NCI-H748 (cell line): ENCODE results near the gene ROMO1.
A peak's percentile ranks its signal among the peaks of the same experiment; 100 is the strongest.
"Not testable (repeated sequence)": the region's sequence is repeated elsewhere in the genome, so short reads cannot be mapped to it uniquely, and the experiment has no call there.

ENCODE experiments used
- DNase-seq: peaks from one replicate; lab custom pipeline; 2025; ENCODE audit not compliant: unreplicated experiment; lab: John Stamatoyannopoulos, UW

The ROMO1 gene

DNA sequence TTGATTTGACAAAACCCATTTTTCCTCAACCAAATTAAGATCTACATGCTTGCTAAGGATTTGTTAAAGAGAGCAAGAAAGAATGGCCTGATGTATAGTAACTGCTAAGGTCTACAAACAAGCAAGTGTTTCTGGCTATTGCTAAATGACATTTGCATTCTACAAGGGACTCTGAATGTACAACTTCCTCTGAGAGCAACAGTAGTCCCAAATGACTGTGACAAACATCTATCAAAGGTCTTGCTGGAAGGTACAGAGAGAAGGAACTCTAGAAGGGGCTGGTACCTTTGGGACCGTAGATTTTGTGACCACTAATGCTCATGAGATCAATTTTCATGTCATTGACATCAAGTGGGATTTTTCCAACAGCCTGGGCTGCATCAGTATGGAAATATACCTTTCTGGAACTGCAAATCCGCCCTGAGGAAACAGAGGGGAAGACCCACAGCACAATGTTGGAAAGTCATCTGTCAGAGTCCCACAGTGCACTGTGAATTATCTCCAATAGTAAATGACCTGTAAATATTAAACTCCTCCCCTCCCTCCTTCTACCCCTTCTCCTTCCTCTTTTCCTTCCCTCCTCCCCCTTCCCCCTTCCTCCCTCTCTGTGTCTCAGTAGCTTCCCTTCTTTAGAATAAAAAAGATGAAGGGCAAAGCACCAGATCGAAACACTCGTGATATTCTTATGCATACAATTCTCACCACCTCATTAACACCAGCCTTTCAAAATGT, 18.6 kb upstream of the ROMO1 start:
- DNase-seq = no peak

DNA sequence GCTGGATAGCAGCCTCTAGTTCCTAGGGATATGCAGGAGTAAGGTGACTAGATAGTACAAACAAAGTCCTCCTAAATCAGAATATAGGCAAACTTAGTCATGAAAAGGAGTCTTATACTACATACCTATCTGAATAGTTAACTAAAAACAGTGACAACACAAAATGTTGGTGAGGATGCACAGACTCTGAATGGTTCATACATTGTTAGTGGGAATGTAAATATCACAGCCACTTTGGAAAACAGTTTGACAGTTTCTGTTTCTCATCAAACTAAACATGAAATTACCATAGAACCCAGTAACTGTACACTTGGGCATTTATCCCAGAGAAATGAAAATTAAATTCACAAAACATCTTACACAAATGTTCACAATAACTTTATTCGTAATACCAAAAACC, 17.2 kb upstream of the ROMO1 start:
- DNase-seq = no peak

DNA sequence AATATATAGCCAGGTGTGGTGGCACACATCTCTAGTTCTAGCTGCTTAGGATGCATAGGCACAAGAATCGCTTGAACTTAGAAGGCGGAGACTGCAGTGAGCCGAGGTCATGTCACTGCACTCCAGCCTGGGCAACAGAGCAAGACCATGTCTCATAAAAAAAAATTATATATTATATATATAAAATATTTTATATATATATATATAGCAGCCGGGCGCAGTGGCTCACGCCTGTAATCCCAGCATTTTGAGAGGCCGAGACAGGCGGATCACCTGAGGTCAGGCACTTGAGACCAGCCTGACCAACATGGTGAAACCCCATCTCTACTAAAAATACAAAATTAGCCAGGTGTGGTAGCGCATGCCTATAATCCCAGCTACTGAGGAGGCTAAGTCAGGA, 13.8 kb upstream of the ROMO1 start:
- not testable (repeated sequence) for DNase-seq

DNA sequence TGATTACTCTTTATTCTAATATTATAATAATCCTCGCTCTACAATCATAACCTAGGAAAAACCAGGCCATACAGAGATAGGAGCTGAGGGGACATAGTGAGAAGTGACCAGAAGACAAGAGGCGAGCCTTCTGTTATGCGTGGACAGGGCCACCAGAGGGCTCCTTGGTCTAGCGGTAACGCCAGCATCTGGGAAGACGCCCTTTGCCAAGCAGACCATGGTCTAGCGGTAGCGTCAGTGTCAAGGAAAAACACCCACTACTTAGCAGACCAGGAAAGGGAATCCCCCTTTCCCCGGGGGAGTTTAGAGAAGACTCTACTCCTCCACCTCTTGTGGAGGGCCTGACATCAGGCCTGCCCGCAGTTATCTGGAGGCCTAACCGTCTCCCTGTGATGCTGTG, 12.3 kb upstream of the ROMO1 start:
- DNase-seq = not testable (repeated sequence)

DNA sequence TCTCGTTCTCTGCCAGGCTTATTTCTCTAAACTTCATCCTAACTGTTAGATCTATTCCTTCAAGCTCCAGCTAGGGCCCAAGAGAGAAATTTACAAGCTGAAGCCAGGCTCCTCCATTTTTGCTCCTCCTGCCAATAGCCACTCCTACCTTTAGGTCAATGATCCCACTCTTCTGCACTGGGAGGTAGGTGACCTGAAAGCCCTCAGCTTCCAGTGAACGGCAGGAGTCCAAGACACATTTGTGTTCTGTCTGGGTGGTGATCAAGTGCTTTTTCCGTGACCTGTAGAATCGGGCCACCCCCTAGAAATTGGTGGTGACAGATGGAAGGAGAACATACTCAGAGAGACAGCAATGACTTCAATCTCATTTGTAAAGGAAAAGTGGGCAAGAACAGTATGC, 8.9 kb upstream of the ROMO1 start:
- no peak for DNase-seq

DNA sequence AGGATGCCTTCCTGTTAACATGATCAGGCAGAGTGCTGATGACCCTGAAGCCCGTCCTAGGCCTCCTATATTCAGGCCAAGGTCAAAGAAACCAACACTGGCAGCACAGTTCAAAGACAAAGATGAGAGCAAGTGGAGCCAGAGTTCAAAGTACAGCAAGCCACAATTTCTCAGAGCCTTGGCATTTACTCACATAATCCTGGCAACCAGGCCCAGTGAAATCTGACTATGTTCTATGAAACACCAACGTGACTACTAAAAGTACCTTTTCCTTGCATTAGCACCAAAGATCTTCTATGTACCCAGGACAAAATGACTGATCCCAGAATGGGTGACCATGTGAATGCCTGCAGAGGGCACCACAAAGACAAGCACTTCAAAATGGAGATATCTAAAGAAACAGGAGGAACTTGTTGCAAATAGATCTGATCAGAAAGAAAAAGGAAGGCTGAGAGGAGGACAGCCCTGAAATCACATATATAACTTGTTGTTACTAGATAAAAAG, 3.9 kb upstream of the ROMO1 start:
- no peak for DNase-seq

DNA sequence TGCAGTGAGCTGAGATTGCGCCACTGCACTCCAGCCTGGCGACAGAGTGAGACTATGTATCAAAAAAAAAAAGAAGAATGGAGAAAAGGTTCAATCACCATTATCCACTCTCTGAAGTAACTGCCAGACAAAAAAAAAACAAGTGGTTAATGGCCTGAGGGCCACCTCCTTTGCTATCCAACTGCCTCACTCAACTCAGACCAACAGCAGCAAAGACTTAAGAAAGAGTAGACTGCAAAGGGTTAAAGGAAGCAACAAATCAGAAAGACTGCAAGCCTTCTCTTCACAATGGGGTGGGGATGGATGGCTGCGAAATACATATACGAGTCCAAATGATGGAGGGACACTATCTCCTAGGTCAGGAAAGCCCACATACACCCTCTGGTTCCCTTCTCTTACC, 3.2 kb upstream of the ROMO1 start:
- no peak for DNase-seq

DNA sequence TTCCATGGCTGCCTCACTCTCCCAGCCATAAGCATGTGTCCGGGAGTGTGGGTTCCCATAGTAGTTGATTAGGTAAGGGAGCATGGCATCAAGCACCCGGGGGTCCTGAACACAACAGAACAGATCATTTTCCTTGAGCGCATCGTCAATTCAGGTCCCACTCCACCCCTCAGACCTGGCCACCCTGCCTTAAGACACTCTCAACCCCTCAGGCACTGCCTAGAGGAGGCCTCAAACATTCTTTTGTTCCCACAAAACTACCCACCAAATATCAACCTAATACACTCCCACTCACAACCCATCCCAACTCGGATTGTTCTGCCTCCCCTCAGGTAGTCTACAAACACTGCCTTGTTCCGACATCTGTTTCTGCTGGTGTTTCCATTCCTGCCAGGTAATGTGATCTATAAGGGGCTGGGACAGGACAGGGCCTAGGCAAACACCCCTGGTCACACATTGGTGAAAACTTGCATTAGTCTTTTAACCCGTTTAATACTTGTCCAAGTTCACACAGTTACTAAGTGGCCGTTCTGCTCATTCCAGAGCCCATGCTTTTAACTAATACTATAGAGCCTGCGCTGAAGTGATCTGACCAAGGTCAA, 1.4 kb upstream of the ROMO1 start:
- no peak for DNase-seq

DNA sequence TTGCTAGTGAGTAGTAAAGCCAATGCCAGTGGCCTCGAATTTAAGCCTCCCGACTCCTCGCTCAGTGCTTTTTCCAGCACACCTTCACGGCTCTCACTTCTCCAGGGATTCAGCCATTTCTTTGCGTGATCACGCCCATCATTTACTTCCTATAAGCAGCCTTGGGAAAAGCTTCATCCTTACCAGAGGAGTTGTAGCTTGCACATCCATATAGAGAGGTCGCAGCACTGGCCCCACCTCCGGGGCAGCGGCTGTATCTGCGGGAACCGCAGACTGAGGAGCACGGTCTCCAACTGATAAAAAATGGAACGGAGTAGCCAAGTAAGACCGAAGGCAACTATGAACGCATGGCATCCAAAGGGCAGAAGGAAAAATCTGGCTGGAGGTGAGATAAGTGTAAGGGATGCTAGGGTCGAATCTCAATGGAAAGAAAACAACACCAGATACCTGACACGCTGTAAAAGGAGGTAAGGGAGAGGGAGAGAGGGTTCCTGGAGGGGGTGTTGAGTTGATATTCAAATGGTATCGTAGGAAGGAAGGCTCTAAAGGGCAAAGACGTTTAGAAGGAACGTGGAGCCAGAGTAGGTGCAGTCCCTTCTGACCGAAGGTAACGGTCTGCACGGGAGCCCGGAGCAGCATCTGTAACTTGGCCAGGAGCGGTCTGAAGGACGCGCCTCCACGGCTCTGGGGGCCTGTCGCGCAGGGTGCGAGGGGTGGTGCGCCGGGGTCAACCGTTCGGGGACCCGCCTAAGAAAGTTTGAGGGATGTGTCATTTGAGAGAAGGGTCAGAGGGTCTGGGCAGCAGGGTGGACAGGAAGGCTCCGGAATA, 693 bp upstream of the ROMO1 start:
- DNase-seq = peak; percentile 31

DNA sequence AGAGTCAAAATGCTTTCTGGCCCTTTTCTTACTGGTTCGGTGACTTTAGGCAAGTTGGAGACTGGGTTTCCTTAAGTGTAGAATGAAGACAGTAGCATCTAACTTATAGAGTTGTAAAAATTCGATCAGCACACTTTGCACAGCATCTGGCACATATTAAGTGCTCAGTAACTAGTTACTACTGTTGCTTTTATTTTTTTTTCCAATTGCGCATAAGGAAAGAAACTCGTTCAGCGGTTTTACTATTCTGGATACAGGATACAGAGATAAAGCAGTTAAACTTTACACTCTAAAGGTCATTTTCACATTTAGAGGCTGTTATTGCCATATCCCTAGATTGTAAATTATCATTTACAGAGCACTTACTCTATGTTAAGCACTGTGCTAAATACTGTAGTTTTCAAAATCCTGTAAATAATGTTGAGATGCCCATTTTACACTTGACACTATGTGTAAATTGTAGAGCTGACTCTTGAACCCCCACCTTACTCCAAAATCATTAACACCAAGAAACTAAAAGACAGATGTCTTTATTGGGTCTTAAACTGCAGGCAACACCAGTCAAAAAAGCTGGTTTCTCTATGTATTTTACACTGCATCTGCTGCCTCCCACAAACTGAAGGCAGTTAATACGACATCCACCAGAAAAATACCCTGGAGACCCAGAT, 886 bp downstream of the ROMO1 start:
- no peak for DNase-seq

DNA sequence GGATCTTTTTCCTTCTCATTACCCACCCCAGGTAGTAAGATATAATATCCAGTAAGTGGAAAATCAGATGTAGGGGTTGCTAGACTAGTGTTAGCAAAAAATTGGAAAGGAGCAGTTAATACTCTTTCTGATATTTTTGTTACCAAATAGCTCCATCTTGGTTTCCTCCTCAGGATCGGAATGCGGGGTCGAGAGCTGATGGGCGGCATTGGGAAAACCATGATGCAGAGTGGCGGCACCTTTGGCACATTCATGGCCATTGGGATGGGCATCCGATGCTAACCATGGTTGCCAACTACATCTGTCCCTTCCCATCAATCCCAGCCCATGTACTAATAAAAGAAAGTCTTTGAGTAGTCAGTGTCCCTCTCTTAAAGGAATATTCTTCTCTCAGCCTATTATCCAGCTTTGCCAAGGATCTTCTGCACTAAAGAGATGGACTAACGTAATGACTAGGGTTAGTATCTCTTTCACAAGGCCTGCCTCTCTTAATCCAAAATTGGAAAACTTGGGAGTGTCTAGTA, 1.5 kb downstream of the ROMO1 start:
- no peak for DNase-seq

DNA sequence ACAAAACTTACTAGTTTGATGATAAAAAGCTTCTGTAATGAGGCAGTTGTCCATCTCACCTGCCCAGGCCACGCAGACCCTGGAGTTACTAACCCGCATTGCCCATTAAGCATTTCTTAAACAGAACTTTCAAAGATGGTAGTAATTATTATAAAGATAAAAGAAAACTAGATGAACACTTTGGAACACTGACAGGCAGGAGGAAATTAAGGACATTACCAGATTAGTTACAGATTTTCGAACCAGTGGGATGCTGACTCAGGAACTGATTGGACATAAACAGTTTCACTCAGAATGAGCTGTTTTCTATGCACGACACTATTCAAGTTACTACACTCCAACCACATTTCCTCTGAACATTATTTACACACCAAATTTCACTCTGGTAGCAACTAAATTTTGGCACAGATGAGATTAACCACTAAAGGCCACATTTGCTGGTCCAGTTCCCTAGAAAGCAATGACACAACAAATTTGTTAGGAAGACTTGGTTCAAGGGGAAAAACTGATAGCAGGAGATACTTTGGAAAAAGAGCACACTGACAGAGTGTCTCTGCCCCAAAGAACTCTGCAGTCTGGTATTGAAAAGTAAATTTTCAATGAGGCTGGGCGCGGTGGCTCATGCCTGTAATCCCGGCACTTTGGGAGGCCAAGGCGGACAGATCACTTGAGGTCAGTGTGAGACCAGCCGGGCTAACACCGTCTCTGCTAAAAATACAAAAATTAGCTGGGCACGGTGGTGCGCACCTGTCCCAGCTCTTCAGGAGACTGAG, 3.0 kb downstream of the ROMO1 start:
- no peak for DNase-seq

DNA sequence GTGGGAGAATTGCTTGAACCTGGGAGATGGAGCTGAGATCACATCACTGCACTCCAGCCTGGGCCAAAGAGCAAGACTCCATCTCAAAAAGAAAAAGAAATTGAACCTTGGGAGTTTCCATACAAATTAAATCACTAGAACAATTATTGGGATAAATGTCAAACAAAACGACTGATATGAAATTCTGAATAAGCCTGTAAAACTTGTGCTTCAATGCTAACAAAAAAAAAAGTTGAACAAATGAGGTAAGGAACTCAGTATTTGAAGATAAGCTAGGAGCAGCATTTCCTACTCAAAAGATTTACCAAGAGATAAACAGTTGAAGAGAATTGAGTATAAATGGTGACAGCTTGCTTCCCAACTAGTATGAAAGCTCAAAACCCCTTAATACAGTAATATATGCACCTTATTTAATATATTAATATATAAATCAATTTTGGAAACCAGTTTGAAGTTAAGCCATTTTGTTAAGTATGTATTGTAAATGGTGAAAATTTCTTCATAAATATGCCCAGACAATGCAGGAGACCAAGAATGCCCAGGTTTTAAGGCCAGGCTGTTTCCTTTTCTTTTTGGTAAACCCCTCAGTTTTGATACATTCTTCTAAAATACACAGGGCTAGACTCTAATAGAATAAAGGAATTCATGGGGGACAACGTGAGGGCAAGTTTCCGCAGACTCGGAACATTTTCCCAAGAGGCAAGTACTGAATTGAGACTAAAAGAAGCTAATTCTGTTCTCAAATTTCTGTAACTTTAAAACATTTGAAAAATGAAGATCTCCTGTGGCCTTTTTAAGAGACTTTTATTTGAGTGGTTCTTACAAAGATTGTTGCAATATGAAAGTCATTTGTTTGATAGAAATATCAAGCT, 3.9 kb downstream of the ROMO1 start:
- DNase-seq = no peak

DNA sequence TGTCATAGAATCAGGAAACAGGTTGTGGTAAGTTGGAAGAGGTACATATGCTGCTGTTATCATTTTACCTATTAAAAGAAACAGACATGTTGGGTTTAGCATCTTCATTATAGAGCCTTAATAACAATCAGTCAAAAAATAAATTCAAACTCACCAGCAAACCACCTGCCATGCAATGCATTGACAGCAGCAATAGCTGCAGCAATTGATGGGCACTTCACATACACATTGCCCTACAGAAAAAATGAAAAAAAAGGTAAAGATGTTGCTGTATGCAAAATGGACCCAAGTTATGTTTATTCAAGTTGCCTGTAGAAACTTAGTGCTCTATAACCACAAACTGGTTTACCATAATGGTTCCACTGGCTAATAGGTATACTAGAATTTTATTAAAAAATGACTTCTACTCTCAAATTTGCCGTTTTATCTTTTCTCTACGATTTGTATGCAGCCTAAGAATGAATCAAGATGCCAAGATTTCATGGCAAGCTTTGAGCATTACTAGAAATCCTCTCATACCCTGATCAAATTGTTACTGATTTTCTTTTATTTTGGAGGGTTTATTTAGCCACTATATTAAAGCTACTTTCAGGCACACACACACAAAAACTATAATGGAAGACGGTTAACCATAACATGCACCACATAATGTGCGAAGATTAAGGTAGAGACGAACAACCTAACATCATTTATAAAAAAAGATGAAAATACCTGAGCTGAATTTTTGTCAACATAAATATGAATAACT, 5.5 kb downstream of the ROMO1 start:
- no peak for DNase-seq

DNA sequence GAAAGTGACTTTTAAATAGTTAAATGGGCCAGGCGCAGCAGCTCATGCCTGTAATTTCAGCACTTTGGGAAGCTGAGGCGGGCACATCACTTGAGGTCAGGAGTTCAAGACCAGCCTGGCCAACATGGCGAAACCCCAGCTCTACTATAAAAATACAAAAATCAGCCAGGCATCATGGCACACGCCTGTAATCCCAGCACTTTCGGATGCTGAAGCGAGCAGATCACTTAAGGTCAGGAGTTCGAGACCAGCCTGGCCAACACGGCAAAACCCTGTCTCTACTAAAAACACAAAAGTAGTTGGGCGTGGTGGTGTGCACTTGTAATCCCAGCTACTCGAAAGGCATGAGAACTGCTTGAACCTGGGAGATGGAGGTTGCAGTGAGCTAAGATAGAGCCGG, 6.7 kb downstream of the ROMO1 start:
- not testable (repeated sequence) for DNase-seq

DNA sequence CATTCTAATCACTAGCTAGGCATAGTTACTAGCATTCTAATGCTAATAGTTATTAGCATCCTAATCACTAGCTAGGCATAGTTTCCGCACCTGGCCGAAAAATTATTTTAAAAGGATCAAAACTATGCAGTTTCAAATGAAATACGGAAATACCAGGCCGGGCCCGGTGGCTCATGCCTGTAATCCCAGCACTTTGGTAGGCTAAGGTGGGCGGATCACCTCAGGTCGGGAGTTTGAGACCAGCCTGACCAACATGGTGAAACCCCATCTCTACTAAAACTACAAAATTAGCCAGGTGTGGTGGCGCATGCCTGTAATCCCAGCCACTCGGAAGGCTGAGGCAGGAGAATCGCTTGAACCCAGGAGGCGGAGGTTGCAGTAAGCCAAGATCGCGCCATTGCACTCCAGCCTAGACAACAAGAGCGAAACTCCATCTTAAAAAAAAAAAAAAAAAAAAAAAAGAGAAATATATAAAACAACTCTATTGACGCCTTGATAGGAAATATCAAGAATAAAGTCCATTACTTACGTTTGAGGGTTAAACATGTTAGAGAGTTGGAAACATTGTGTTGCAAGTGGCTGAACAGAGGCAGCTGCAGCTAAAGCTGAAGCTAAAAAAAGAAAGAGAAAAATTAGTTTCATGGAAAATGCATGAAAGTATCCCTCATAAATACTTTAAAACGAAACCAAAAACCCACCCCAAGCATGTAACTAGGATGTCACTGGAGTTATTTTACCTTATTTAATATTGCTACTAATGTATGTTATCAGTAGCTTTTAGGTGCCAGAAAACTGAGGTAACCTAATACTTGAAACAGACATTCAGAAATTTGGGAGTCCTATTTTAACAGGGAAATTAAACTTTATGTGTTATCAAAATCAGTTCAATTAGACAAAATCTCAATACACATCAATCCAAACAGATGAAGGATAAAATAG, 7.7 kb downstream of the ROMO1 start:
- not testable (repeated sequence) for DNase-seq

DNA sequence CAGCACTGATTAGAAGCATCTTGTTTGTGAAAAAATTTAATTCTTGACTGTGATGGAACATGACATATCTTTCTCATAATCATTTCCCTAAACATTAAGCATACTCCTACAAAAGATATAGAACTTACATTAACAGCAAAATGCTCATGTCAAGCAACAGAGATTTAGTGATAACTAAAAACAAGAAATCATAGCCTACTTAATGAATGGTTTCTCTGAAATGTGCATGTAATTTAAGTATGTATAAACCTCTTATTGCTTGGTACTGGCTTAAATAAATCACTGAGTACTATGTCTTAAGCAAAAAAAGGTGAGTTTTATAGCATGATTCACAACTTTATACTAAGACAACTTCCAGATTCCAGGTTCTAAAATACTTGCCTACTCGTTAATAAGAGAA, 9.3 kb downstream of the ROMO1 start:
- no peak for DNase-seq

DNA sequence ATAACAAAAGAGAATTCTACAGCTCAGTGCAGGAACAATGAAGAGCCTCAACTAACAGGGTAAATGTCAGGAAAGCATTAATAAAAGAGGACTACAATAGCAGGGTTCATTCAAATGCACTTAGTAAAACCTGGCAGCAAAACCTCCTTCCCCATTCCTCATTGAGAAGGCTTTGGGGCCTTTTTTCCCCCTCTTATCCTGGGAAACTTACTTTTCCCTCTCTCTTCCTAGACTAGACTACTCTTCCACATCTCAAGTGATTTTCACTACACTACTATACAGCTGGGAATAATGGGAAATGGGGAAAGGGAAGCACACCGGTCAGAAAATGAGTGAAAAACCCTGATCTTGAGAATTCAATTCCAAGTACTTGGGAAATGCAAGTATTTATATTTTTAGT, 10.1 kb downstream of the ROMO1 start:
- DNase-seq = no peak
